Coronary artery (tissue), 2 donors: ENCODE results near the gene LIN54.
"Not testable (repeated sequence)": the region's sequence is repeated elsewhere in the genome, so short reads cannot be mapped to it uniquely, and the experiment has no call there.

Source experiments
- DNase-seq: peaks from one replicate; pipeline ENCODE4 v3.0.0-alpha.2; 2017; ENCODE audit warnings: low spot score
- H3K27ac ChIP-seq, 2 donors: fragments of 200-600 bp; sonication (generic); one replicate each; pipeline ENCODE4 v1.5.1; 2016 to 2019
- H3K4me3 ChIP-seq: fragments of 200-600 bp; sonication (generic); 2 replicates; pipeline ENCODE4 v1.5.1; 2016; ENCODE audit warnings: mild to moderate bottlenecking, moderate library complexity
- TF ChIP-seq, protein P1 (sequence below): fragments of 200-600 bp; sonication (generic); IDR thresholded peaks from one replicate; pipeline ENCODE4 v1.5.1; 2019; ENCODE audit warnings: antibody characterized with exemption

LIN54 gene

DNA sequence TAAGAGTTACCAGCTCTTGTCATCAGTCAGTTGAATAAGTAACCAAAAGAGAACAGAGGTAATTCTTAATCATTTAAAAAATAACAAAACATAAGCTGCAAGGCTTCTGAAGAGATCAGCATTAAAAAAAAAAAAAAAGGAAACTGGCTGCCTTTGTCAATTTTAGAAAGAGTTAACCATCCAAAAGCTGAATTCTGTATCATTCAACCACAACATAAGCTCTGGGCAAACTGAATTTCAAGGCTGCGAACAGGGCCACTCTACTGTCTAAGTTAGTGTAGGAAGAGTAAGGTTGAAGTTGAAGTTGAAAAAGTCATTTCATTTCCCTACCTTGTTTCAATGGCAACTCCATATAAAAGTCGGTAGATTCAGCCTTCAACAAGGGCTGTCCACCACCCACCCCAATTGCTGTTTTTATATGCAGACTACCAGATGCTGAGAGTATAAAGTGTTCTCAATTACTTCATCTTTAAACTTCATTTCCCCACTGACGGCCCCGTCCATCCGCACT, 1.1 kb upstream of the LIN54 start:
- H3K4me3 ChIP-seq = peak overlapping the region; percentile 85
- TF ChIP-seq, protein P1, sequence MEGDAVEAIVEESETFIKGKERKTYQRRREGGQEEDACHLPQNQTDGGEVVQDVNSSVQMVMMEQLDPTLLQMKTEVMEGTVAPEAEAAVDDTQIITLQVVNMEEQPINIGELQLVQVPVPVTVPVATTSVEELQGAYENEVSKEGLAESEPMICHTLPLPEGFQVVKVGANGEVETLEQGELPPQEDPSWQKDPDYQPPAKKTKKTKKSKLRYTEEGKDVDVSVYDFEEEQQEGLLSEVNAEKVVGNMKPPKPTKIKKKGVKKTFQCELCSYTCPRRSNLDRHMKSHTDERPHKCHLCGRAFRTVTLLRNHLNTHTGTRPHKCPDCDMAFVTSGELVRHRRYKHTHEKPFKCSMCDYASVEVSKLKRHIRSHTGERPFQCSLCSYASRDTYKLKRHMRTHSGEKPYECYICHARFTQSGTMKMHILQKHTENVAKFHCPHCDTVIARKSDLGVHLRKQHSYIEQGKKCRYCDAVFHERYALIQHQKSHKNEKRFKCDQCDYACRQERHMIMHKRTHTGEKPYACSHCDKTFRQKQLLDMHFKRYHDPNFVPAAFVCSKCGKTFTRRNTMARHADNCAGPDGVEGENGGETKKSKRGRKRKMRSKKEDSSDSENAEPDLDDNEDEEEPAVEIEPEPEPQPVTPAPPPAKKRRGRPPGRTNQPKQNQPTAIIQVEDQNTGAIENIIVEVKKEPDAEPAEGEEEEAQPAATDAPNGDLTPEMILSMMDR = no peak

DNA sequence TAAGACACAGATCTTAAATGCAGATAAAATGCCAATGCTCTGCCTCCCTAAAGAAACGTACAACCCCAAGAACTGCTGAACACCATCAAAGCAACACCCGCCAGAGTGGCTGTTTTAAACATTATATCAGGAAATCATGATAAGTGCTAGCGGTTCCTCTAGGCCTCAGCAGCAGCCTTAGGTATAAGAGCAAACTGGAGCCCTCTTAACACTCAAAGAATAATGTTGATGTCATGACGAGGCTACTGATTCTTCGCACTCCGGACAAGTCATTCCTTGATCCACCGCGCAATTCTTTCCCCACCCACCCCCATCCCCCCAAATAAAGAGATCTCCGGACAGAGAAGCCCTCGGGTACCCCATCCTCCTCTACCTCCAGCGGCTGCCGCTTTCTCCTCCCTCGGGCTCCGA, 507 bp downstream of the LIN54 start:
- H3K27ac ChIP-seq = peak overlapping the region; percentile 71 to 94
- DNase-seq = no peak
- TF ChIP-seq, protein P1 = no peak
- peak overlapping the region; percentile 91 for H3K4me3 ChIP-seq

More for the DNA sequence above, 1.1 kb upstream of the LIN54 start:
- DNase-seq = no peak
- H3K27ac ChIP-seq = peak overlapping the region; percentile 77 to 89

DNA sequence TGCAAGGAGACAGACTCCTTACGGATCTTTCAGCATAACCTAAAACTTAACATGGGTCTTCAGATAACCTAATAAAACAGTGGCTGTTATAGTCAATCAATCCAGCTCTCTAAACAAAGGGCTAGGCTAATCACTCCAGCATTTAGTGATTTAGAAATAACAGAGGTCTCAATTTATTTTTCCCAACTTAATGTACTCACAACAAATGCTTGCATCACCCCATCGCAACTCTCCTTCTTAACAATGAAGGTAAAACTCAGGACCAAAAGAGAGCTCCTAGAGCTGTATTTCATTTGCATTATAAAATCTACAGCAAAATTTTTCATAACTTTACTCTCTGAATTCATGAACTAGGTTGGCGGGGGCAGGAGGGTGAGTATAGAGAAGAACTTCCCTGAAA, 1.1 kb downstream of the LIN54 start:
- TF ChIP-seq, protein P1 = no peak
- no peak for DNase-seq
- peak overlapping the region in 1 of 2 donors; percentile 94 for H3K27ac ChIP-seq
- peak overlapping the region; percentile 91 for H3K4me3 ChIP-seq

DNA sequence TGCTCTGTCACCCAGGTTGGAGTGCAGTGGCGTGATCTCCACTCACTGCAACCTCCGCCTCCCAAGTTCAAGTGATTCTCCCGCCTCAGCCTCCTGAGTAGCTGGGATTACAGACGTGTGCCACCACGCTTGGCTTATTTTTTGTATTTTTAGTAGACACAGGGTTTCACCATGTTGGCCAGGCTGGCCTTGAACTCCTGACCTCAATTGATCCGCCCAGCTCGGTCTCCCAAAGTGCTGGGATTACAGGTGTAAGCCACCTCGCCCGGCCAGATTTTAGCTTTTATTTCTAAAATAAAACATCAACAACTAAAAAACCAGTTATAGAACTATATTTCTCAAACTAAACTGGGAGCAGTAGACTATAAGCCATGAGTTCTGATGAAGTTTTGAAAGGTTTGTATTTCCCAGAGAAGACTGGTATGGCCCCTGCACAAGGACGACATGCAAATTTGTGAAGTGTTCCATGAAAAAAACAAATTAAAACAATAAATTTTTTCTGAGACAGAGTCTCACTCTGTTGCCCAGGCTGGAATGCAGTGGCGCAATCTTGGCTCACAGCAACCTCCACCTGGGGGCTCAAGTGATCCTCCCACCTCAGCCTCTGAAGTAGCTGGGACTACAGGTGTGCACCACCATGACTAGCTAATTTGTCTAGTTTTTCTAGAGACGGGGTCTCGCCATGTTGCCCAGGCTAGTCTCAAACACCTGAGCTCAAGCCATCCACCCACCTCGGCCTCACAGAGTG, 7.4 kb downstream of the LIN54 start:
- DNase-seq, H3K27ac ChIP-seq: not testable (repeated sequence)

DNA sequence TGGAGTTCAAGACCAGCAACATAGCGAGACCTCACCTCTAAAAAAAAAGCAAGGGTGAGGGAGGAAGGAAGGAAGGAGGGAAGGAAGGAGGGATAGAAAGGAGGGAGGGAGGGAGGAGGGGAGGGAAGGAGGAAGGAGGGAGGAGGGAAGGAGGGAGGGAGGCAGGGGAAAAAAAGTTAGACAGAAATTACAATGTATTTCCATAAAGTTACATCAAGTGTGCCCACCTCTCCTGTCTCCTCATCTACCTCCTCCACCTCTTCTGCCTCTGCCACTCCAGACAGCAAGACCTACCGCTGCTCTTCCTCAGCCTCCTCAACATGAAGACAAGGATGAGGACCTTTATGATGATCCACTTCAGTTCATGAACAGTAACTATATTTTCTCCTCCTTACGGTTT, 8.3 kb downstream of the LIN54 start:
- Histone ChIP-seq H3K4me3 (no peak overlapping the region), H3K27ac (no peak overlapping the region)
- TF ChIP-seq, protein P1 = no peak
- DNase-seq = no peak

More for the DNA sequence above, 7.4 kb downstream of the LIN54 start:
- H3K4me3 ChIP-seq = not testable (repeated sequence)

DNA sequence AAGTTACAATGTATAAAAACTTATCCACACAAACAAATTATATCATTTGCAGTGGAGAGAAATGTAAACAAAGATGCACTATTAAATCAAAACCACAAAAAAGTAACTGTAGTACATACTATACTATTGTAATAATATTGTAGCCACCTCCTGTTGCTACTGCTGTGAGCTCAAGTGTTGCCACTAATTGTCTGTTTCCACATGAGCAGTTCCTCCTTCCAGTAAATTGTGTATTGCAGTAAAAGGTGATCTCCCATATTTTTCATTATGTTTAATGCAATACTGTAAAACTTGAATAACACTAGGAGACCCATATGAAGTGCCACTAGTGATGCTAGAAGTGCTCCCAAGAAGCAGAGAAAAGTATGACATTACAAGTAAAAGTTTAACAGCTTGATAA, 11.7 kb downstream of the LIN54 start:
- DNase-seq = no peak
- Histone ChIP-seq H3K27ac (no peak overlapping the region), H3K4me3 (no peak overlapping the region)
- TF ChIP-seq, protein P1 = no peak

DNA sequence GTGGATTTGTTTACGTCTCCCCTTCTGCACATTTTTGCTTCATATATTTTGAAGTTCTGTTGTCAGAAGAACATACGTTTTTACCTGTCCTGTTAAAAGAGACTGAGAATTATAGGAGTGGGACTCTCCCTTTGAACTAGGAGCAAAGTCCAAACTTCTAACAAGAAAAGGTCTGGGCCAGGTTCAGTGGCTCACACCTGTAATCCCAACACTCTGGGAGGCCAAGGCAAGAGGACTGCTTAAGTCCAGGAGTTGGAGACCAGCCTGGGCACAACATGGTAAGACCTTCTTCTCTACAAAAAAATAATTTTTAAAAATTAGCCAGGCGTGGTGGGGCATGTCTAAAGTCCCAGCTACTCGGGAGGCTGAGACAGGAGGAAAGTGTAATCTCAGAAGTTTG, 15.8 kb downstream of the LIN54 start:
- DNase-seq = no peak
- TF ChIP-seq, protein P1 = no peak

More for the DNA sequence above, 15.8 kb downstream of the LIN54 start:
- Histone ChIP-seq H3K4me3 (no peak overlapping the region), H3K27ac (no peak overlapping the region)
